Right lobe of liver (tissue), 6 donors: ENCODE measurements around the gene NBAS. TPM values are rescaled to one million over a fixed set of nuclear protein-coding genes. Genes with fewer than 3 reads are reported as not detected.
"Not testable (repeated sequence)": the region's sequence is repeated elsewhere in the genome, so short reads cannot be mapped to it uniquely, and the experiment has no call there.

Experiments
- ATAC-seq, 4 donors: fragments of 200-7000 bp; cut with Tn5 transposase; one replicate each; pipeline ENCODE4 v1.9.1; 2020; ENCODE audit warnings: mild to moderate bottlenecking in 4 of 4, moderate library complexity in 4 of 4
- DNase-seq, 3 donors: peaks; one replicate each; pipeline ENCODE4 v3.0.0-alpha.2; 2020
- H3K27ac ChIP-seq, 3 donors: fragments of 200-600 bp; one replicate each; pipeline ENCODE4 v1.8.0; 2022
- H3K27me3 ChIP-seq, 2 donors: fragments of 200-600 bp; one replicate each; pipeline ENCODE4 v1.8.0; 2022
- H3K36me3 ChIP-seq, 4 donors: fragments of 200-600 bp; sonication (generic) in 1 of 4; one replicate each; pipeline versions ENCODE4 v1.5.1 to v1.8.0; 2017 to 2022; ENCODE audit warnings: control low read depth in 1 of 4
- H3K4me1 ChIP-seq, 4 donors: fragments of 200-600 bp; sonication (generic) in 1 of 4; one replicate each; pipeline versions ENCODE4 v1.5.1 to v1.8.0; 2017 to 2022; ENCODE audit warnings: control low read depth in 1 of 4
- H3K4me3 ChIP-seq, 3 donors: fragments of 200-600 bp; one replicate each; pipeline ENCODE4 v1.8.0; 2022
- H3K9me3 ChIP-seq, 4 donors: fragments of 200-600 bp; sonication (generic) in 1 of 4; one replicate each; pipeline versions ENCODE4 v1.5.1 to v1.8.0; 2017 to 2022; ENCODE audit warnings: control low read depth in 1 of 4
- CTCF ChIP-seq, 4 donors: fragments of 200-600 bp in 3 of 4; fragments of 450-650 bp in 1 of 4; IDR thresholded peaks; one replicate each; pipeline versions ENCODE4 v1.5.1 to v1.8.0; 2016 to 2022; ENCODE audit warnings: antibody characterized with exemption in 4 of 4, mild to moderate bottlenecking in 2 of 4
- POLR2A ChIP-seq: fragments of 450-650 bp; IDR thresholded peaks from one replicate; pipeline ENCODE4 v1.6.1; 2017; ENCODE audit warnings: antibody characterized with exemption, mild to moderate bottlenecking
- WGBS: methylation state at CpG from one replicate; pipeline ENCODE4 v1.1.6; 2018; ENCODE audit warnings: low coverage, low lambda C conversion rate; ENCODE audit not compliant: insufficient coverage; ENCODE audit errors: missing lambda C conversion rate; 5-methylcytosine and 5-hydroxymethylcytosine counted together
- intact Hi-C, 2 donors: fragments of 100-400 bp; cut with DNase I; formaldehyde crosslinking; loops; one replicate each; pipeline versions ENCODE4 v1.11.2 to v1.14.1; 2022
- total RNA-seq, 6 experiments: library from RNA; depleted of rRNA in 2 of 6; stranded (reverse); fragments of >200 nt in 2 of 6; fragmentation: NEBNext Ultra II Directional in 3 of 6; extraction: Animal tissue kit (Norgen Biotek cat#: 25700) in 3 of 6; gene quantifications; one replicate each; pipeline versions ENCODE4 v1.1.0 to v1.2.4, GENCODE V29; 2016 to 2023
- donor health status: DM: no; HTN: yes; CAD: no.
- donor health status: DM: no; HTN: no; CAD: no.
- donor health status: DM: no; HTN: no; CAD: no.
- donor health status: DM: no; HTN: yes; CAD: no.
- donor health status: DM: no; HTN: yes; CAD: no.

NBAS gene
- total RNA-seq, 6 experiments from 2014 or later = 16.1 to 21.8 (median 18.5) TPM

- Histone ChIP-seq H3K4me1 (no peaks in the 10 kb centered on the region), H3K27me3 (no peaks in the 10 kb centered on the region), H3K4me3 (no peak overlapping the region), H3K27ac (no peak overlapping the region), H3K36me3 (no peaks in the 10 kb centered on the region), H3K9me3 (peaks cover 0 to 3% (median 0%) of the 10 kb centered on the region in 4 donors)
- ATAC-seq (no peak), DNase-seq (no peak)
- 98% methylated on average over 5 of the region's 5 CpGs for WGBS
- intact Hi-C loops = no loop called here
- TF ChIP-seq CTCF (IDR thresholded peaks at IDR 0.05) = no peak
- no peak for TF ChIP-seq POLR2A
Observed at GRCh38 chr2:15448250-15448839, 112.8 kb downstream of the NBAS start.

- Histone ChIP-seq H3K4me3 (no peak overlapping the region), H3K4me1 (no peaks in the 10 kb centered on the region), H3K27me3 (no peaks in the 10 kb centered on the region), H3K9me3 (peaks cover 0 to 3% (median 0%) of the 10 kb centered on the region in 4 donors), H3K36me3 (no peaks in the 10 kb centered on the region), H3K27ac (no peak overlapping the region)
- ATAC-seq (no peak), DNase-seq (no peak)
- 89% methylated on average over 2 of the region's 2 CpGs for WGBS
- intact Hi-C loops = no loop called here
- TF ChIP-seq POLR2A (no peak), CTCF (IDR thresholded peaks at IDR 0.05) (no peak)
Observed at GRCh38 chr2:15447381-15447780, 113.8 kb downstream of the NBAS start.

- no peak overlapping the region for H3K27ac ChIP-seq
- DNase-seq = no peak
- 91% methylated on average over 4 of the region's 4 CpGs for WGBS
- ATAC-seq = no peak
- H3K36me3 ChIP-seq = no peaks in the 10 kb centered on the region
- no peaks in the 10 kb centered on the region for H3K4me1 ChIP-seq
- H3K4me3 ChIP-seq = no peak overlapping the region
- no peaks in the 10 kb centered on the region for H3K27me3 ChIP-seq
- no peak for TF ChIP-seq CTCF (IDR thresholded peaks at IDR 0.05)
- no peak for TF ChIP-seq POLR2A
- intact Hi-C loops = no loop called here
- H3K9me3 ChIP-seq = peaks cover 0 to 3% (median 0%) of the 10 kb centered on the region in 4 donors
Observed at GRCh38 chr2:15446961-15447360, 114.2 kb downstream of the NBAS start.

- H3K4me3 ChIP-seq = no peak overlapping the region
- DNase-seq = no peak
- H3K36me3 ChIP-seq = no peaks in the 10 kb centered on the region
- H3K27me3 ChIP-seq = no peaks in the 10 kb centered on the region
- H3K27ac ChIP-seq = no peak overlapping the region
- no peaks in the 10 kb centered on the region for H3K4me1 ChIP-seq
- TF ChIP-seq CTCF (IDR thresholded peaks at IDR 0.05) (no peak), POLR2A (no peak)
- peaks cover 0 to 3% (median 0%) of the 10 kb centered on the region in 4 donors for H3K9me3 ChIP-seq
- 100% methylated on average over 2 of the region's 2 CpGs for WGBS
- intact Hi-C loops = no loop called here
- no peak for ATAC-seq
Observed at GRCh38 chr2:15445891-15446562, 115.1 kb downstream of the NBAS start.

GRCh38 chr2:15439768-15440524, 121.2 kb downstream of the NBAS start:
- 96% methylated on average over 9 of the region's 22 CpGs for WGBS
- DNase-seq, H3K27ac ChIP-seq, H3K36me3 ChIP-seq, H3K4me3 ChIP-seq, intact Hi-C loops, H3K4me1 ChIP-seq, H3K9me3 ChIP-seq, H3K27me3 ChIP-seq, ATAC-seq: not testable (repeated sequence)

GRCh38 chr2:15439366-15439765, 121.8 kb downstream of the NBAS start:
- H3K4me3 ChIP-seq, DNase-seq, H3K9me3 ChIP-seq, H3K27ac ChIP-seq, ATAC-seq, intact Hi-C loops, H3K27me3 ChIP-seq, H3K36me3 ChIP-seq, H3K4me1 ChIP-seq: not testable (repeated sequence)
- WGBS = 87% methylated on average over 3 of the region's 10 CpGs
